Upper lobe of right lung (tissue), 1 donor: ENCODE results near the gene SLC6A18. TPM values are rescaled to one million over a fixed set of nuclear protein-coding genes. Genes with fewer than 3 reads are reported as not detected.

Source experiments
- ATAC-seq: fragments of 200-7000 bp; cut with Tn5 transposase; one replicate; pipeline ENCODE4 v1.9.1; 2020; ENCODE audit warnings: mild to moderate bottlenecking, moderate library complexity
- DNase-seq: peaks from one replicate; pipeline ENCODE4 v3.0.0-alpha.2; 2020
- H3K27ac ChIP-seq: fragments of 200-600 bp; one replicate; pipeline ENCODE4 v1.8.0; 2022
- H3K27me3 ChIP-seq: fragments of 200-600 bp; one replicate; pipeline ENCODE4 v1.8.0; 2022; ENCODE audit warnings: mild to moderate bottlenecking
- H3K36me3 ChIP-seq: fragments of 200-600 bp; one replicate; pipeline ENCODE4 v1.8.0; 2022
- H3K4me1 ChIP-seq: fragments of 200-600 bp; one replicate; pipeline ENCODE4 v1.8.0; 2022
- H3K4me3 ChIP-seq: fragments of 200-600 bp; one replicate; pipeline ENCODE4 v1.8.0; 2022; ENCODE audit warnings: mild to moderate bottlenecking
- H3K9me3 ChIP-seq: fragments of 200-600 bp; one replicate; pipeline ENCODE4 v1.8.0; 2022
- intact Hi-C: fragments of 100-400 bp; cut with DNase I; formaldehyde crosslinking; loops from one replicate; pipeline ENCODE4 v1.11.0; 2022
- total RNA-seq: library from RNA; stranded (reverse); fragmentation: NEBNext Ultra II Directional; extraction: Animal tissue kit (Norgen Biotek cat#: 25700); gene quantifications from one replicate; pipeline ENCODE4 v1.2.1, GENCODE V29; 2021
- TF ChIP-seq, protein P1 (sequence below): fragments of 200-600 bp; IDR thresholded peaks from one replicate; pipeline ENCODE4 v1.8.0; 2022; ENCODE audit warnings: antibody characterized with exemption
- donor health status: DM: no; HTN: yes; CAD: no; lungs with severe emphysema.

SLC6A18 gene
- total RNA-seq, 1 donor from 2014 or later, result not detected

- TF ChIP-seq, protein P1, sequence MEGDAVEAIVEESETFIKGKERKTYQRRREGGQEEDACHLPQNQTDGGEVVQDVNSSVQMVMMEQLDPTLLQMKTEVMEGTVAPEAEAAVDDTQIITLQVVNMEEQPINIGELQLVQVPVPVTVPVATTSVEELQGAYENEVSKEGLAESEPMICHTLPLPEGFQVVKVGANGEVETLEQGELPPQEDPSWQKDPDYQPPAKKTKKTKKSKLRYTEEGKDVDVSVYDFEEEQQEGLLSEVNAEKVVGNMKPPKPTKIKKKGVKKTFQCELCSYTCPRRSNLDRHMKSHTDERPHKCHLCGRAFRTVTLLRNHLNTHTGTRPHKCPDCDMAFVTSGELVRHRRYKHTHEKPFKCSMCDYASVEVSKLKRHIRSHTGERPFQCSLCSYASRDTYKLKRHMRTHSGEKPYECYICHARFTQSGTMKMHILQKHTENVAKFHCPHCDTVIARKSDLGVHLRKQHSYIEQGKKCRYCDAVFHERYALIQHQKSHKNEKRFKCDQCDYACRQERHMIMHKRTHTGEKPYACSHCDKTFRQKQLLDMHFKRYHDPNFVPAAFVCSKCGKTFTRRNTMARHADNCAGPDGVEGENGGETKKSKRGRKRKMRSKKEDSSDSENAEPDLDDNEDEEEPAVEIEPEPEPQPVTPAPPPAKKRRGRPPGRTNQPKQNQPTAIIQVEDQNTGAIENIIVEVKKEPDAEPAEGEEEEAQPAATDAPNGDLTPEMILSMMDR, result no peak
- intact Hi-C loops, result no loop called here
- no peak for DNase-seq
- Histone ChIP-seq H3K4me3 (no peak overlapping the region), H3K36me3 (no peaks in the 10 kb centered on the region), H3K4me1 (no peaks in the 10 kb centered on the region), H3K27me3 (peaks cover 7% of the 10 kb centered on the region), H3K27ac (no peak overlapping the region), H3K9me3 (no peaks in the 10 kb centered on the region)
- no peak for ATAC-seq
These were observed 22.4 kb upstream of the SLC6A18 start for GRCh38 chr5:1202798-1203185.

DNA sequence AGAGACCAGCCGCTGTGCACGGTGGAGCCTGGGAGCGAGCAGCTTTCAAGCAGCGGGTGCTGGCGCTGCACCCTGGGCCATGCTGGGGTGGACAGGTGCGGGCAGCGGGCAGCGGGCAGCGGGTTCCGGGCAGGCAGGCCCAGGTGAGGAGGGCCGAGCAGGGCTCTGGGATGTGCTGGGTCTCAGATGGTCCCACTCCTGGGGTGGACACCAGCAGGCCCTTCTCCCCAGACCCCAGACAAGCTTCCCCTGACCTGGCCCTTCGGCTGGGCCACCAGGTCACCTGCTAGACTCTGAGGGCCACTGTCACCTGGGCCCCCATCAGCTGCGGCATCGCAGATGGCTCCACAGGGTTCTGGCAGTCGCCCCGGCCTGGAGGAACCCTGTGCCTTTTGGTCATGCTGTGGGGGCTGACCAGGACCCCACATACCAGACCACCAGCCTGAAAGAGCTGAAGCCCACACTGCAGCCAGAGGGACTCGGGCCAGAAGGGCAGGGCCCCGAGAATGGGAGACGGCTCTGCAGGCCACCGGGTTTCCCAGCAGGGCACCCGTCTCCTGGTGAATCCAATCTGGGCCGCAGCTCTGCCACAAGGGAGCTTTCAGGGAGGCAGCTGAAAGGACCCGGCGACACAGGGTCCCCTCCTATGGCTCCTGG is 21.7 kb upstream of the SLC6A18 start:
- intact Hi-C loops, result no loop called here
- Histone ChIP-seq H3K4me1 (no peaks in the 10 kb centered on the region), H3K9me3 (no peaks in the 10 kb centered on the region), H3K36me3 (no peaks in the 10 kb centered on the region), H3K4me3 (no peak overlapping the region), H3K27me3 (peaks cover under 1% of the 10 kb centered on the region), H3K27ac (no peak overlapping the region)
- ATAC-seq, result no peak
- no peak for DNase-seq
- TF ChIP-seq, protein P1, result no peak

DNA sequence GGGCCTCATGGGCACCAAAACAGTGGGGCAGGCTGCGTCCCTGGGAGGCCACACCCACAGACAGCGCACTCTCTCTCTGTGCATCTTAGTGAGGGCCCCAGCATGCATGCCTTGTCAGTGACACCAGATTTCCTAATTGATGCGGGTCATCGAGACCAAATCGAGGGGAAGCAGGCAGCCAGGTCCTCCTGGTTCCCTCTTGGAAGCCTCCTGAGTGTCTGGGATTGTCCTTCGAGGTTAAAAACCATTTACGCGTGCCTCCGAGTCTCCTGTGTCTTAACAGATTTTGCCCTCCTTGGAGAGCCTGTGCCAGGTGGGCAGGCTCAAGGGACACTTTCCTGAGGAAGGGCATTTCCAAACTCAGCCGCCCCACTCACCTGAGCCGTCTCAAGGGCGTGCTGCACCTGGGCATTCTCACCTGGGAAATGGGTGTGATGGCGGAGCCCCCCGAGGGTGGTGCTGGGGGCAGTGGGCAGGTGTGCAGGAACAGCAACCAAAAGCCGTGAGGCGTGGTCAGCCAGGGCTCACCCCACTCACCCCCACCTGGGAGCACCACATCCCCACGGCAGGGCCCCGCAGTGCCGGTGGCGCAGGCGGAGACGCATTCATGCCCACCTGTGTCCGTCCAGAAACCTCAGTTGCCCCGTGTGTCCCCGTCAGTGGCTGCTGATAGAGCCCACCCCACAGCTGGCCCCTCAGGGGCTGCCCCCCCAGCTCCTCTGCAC is 21.1 kb upstream of the SLC6A18 start:
- no peak overlapping the region for H3K4me3 ChIP-seq
- TF ChIP-seq, protein P1, result no peak
- ATAC-seq (no peak), DNase-seq (no peak)
- no peaks in the 10 kb centered on the region for H3K27me3 ChIP-seq
- no peak overlapping the region for H3K27ac ChIP-seq
- intact Hi-C loops, result no loop called here
- H3K36me3 ChIP-seq, result no peaks in the 10 kb centered on the region
- H3K9me3 ChIP-seq, result no peaks in the 10 kb centered on the region
- no peaks in the 10 kb centered on the region for H3K4me1 ChIP-seq

GRCh38 chr5:1204693-1205242 is 20.4 kb upstream of the SLC6A18 start:
- DNase-seq, result no peak

GRCh38 chr5:1205255-1206180 is 19.7 kb upstream of the SLC6A18 start:
- TF ChIP-seq, protein P1, result no peak
- Histone ChIP-seq H3K4me3 (no peak overlapping the region), H3K36me3 (no peaks in the 10 kb centered on the region), H3K27ac (no peak overlapping the region), H3K27me3 (no peaks in the 10 kb centered on the region), H3K9me3 (no peaks in the 10 kb centered on the region), H3K4me1 (no peaks in the 10 kb centered on the region)
- DNase-seq (no peak), ATAC-seq (no peak)
- intact Hi-C loops, result no loop called here

More at GRCh38 chr5:1204693-1205242, 20.4 kb upstream of the SLC6A18 start:
- H3K4me3 ChIP-seq, result no peak overlapping the region
- intact Hi-C loops, result no loop called here
- H3K27ac ChIP-seq, result no peak overlapping the region
- H3K27me3 ChIP-seq, result no peaks in the 10 kb centered on the region
- no peaks in the 10 kb centered on the region for H3K36me3 ChIP-seq
- TF ChIP-seq, protein P1, result peak; percentile 38
- no peaks in the 10 kb centered on the region for H3K4me1 ChIP-seq
- H3K9me3 ChIP-seq, result no peaks in the 10 kb centered on the region
- peak; percentile 7 for ATAC-seq
